Stimulated activated CD4-positive, alpha-beta T cell treated with anti-CD3 and anti-CD28 coated beads, Interleukin-4, amount 100 ng/mL, for 48 hours (primary cell): ENCODE results near the gene RNGTT.
"Not testable (repeated sequence)": the region's sequence is repeated elsewhere in the genome, so short reads cannot be mapped to it uniquely, and the experiment has no call there.

Source experiments
- DNase-seq, 2 donors: peaks; one replicate each; pipeline ENCODE4 v3.0.0-alpha.2; 2020; ENCODE audit warnings: low read depth in 2 of 2

RNGTT gene

DNA sequence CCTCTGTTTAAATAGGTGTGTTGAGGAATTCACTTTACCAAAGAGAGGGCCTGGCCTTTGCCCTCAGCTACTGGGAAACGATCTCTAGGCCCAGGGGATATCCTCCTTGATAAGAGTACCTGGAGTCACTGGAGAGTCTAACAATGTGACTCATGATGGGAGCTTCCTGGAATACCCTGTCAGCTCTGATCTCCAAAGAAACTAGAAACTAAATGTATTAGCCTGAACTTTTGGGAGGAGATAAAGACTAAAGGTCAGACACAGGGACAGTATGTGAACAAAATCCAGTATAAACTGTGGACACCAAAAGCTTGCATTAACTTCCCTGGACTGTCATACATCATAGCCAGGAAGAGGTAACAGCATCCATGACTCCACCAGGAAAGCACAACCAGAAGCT, 148.5 kb downstream of the RNGTT start:
- DNase-seq, result no peak

DNA sequence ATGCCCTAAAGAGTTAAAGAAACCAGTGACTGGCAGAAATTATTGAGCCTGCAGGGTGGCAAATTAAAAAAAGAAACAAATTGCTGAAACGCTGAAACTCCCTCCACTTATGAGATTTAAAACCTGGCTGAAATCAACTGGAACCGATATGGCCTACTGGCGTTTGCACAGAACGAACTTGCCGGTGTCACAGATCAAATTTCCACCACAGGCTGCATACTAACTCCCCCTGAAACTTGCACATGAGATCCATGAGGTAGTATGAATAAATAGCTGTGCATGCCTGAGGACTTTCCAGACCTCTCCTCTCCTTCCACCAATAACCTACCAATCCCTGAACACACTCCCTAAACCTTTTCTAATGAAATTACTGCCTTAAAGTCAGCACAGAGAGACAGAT, 150.4 kb downstream of the RNGTT start:
- no peak for DNase-seq

DNA sequence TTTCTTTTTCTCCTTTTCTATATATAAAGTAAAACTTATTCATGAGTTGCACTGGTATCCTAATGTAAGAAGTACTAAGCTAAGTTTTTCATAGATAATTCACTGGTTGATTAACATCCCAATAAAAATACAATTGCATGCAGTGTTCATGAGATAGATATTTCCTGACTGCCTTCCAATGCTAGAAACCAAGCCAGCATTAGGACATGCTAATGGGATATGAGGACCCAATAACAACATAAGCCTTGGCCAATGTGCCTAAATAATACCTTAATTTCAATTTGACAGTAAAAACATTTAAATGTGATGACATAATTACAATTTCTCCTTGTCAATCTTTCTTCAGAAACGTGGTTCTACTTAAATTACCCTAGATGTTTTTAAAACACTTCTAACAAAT, 152.7 kb downstream of the RNGTT start:
- DNase-seq, result no peak

DNA sequence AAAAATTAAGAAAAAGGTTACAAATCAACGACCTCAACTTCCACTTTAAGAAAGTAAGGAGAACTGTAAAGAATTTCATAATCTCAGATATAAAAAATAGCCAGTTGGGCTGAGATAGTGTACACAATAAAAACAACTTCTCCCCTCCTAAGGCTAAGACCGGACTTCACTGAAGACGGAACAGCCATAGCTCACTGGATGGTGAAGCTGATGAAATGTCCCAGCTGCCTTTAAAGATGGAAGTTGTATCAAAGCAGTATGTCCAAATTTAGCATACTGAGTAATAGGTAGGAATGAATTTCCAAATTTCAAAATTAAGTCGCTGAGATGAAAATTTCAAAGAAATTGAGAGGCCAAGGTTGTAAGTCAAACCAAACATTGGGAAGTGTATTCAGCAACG, 153.3 kb downstream of the RNGTT start:
- no peak for DNase-seq

DNA sequence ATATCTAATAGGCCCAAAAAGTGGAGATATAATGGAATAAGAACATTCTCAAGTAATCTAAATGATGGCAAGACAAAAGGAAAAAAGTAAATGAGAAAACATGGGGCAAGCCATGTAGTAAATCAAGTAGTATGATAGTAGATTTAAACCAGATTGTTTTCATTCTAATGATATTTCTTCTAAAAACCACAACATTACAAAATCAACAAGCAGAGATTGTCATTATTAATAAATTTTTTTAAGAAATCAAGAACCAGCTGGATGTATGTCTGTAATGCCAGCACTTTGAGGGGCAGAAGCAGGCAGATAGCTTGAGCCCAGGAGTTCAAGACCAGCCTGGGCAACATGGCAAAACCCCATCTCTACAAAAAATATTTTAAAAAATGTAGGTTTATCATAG, 155.0 kb downstream of the RNGTT start:
- no peak for DNase-seq

DNA sequence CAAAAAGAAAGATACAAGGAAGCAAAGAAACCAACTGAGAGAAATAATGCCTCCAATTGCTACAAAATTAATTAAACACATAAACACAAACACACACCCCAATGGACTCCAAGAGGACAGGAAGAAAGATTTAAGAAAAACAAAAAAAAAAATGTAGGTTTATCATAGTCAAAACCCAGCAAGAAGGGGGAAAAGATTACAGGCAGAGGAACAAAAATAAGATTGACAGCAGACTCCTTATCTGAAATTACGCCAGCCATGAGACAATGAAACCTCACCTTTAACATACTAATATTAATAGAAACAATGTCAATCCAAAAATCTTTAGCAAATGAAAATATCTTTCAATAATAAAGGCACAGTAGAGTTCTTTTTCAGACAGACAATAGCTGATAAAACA, 155.8 kb downstream of the RNGTT start:
- no peak for DNase-seq

DNA sequence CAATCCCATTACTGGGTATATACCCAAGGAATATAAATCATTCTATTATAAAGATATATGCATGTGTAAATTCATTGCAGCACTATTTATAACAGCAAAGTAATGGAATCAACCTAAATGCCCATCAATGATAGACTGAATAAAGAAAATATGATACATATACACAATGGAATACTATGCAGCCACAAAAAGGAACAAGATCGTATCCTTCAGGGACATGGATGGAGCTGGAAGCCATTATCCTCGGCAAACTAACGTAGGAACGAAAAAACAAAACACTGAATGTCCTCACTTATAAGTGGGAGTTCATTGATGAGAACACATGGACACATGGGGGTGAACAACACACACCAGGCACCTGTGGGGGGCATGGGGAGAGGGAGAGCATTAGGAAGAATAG, 156.7 kb downstream of the RNGTT start:
- no peak for DNase-seq

DNA sequence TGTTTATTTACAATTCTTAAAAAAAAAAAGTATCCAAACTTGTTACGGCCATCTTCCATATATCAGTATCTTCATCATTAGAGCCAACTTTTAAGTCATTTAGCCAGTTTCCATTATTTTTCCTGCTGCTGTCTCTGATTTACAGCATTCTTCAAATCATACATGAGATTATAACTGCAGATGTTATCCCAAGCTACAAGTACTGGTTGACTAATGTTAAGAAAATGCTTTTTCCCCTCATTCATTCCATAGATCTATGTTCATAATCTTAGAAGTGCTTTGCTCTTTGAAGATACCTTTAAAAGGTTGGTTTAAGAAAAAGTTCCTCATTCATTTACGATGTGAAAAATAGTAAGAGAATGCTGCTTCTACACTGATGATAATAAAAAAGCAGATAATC, 158.7 kb downstream of the RNGTT start:
- DNase-seq, result no peak

DNA sequence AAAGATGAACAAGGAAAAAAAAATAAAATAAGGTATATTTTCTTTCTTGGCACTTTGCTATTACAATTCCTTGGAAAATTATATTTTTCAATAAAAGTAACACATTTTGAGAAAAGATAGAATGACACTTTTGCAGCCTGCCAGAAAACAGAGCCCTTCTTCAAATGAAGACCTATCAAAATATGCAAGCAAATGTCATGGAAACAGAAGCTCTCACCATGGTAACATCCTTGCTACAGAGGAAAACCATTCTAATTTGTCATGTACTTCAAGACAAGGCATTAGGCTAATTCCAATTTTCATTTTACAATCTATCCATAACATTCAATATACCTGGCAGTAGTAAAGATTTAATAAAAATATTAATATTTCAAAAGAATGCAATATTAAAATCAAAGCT, 177.9 kb downstream of the RNGTT start:
- no peak for DNase-seq

DNA sequence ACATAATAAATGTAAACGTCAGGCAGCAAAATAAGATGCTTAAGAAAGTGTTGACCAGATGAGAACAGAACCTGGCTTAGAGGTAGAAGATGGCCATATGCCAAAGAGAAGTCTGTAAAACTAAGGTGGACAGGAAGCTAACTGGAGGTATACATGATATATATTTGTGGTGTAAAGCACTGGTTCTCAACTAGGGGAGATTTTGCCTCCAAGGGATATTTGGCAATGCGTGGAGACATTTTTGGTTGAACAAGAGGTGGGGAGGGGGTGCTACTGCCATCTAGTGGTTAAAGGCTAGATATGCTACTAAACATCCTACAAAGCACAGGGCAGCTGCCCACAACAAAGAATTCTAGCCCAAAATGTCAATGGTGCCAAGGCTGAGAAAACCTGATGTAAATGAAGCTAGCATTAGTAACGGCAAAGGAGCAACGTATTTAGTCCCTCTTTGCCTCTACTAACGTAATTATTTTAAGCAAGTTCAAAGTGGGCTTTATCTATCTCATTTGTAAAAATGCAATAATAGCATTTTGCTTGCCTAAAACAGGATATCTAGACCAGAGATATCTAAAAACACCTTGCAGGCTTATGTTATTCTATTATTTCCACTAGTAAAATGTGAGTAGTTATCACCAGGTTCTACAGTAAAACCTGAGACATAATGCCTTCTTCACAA, 182.6 kb downstream of the RNGTT start:
- DNase-seq, result peak; percentile 15 to 25

DNA sequence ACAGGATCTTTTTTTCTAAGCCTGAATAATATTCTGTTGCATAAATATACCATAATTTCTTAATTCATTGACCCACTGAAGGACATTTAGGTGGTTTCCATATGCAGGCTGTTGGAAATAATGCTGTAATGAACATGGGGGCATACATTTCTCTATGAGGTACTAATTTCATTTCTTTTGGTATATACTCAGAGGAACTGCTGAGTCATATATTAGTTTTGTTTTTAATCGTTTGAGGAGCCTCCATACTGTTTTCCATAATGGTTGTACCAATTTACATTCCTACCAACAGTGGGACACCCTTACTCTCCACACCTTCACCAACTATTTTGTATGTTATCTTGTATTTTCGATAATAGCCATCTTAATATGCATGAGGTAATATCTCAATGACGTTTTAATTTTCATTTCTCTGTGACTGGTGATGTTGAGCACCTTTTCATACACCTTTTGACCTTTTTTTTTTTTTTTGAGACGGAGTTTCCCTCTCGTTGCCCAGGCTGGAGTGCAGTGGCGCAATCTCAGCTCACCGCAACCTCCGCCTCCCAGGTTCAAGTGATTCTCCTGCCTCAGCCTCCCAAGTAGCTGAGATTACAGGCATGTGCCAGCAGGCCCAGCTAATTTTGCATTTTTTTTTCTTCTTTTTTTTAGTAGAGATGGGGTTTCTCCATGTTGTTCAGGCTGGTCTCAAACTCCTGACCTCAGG, 187.4 kb downstream of the RNGTT start:
- no peak for DNase-seq

DNA sequence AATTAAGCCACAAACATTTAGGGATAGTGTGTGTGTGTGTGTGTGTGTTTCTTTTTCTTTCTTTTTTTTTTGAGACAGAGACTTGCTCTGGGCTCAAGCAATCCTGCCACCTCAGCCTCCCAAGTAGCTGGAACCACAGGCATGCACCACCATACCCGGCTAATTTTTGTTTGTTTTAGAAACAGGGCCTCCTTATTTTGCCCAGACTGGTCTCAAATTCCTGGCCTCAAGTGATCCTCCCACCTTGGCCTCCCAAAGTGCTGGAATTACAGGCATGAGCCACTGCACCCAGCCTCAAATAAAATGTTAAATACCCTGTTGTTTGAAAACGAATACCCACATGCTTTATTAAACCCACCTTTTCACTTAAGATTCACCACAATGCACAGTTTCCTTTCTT, 195.3 kb downstream of the RNGTT start:
- not testable (repeated sequence) for DNase-seq

DNA sequence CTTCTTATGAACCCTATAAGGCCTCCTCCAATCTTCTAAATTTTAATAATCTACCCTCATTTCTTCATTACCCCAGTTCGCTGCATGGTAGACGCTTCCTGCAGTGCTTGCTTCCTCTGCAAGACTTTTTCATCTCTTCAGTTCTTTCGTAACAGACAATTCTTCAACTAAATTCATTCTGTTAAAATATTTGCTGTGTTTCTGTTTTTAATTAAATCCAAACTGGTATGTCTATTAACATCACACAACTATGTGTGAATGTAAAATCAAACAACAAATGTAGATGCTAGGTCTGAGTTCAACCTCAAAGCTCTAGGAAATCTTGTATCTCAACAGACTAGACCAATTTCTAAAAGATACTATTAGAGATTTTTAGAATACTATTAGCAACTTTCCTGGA, 199.3 kb downstream of the RNGTT start:
- no peak for DNase-seq

DNA sequence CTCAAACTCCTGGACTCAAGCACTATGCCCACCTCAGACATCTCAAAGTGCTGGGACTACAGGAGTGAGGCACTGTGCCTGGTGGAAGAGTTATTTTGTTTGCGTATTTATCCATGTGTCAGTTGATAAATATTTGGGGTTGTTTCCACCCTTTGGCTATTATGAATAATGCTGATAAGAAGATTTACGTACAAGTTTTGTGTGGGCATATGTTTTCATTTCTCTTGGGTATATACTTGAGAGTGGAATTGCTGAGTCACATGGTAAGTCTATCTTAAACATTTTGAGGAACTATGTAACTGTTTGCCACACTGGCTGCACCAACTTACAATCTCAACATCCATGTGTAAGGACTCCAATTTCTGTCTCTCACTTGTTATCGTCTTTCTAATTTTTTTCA, 200.3 kb downstream of the RNGTT start:
- DNase-seq, result no peak

DNA sequence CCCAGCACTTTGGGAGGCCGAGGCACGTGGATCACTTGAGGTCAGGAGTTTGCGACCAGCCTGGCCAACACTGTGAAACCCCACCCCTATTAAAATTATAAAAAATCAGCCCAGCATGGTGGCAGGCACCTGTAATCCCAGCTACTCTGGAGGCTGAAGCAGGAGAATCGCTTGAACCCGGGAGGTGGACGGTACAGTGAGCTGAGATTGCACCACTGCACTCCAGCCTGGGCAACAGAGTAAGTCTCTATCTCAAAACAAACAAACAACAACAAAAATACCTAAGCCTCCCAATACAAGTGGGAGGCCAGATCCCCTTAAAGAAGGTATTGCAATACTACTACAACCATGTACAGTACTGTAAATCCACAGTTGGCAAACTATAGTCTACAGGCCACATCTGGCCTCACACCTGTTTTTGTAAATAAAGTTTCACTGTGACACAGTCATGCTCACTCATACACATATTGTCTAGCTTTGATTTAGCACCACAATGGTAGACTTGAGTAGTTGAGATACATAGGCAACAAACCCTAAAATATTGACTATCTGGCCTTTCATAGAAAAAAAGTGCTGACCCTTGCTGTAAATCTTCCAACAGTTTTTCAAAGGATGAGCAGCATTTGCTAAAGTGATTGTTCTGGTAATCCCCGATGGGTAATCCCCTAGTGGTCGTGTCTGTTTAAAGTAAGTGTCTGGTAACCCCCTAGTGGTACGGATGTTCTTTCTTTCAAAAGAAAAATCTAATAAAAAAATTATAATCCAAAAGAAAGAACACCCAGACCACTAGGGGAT, 202.0 kb downstream of the RNGTT start:
- no peak for DNase-seq

DNA sequence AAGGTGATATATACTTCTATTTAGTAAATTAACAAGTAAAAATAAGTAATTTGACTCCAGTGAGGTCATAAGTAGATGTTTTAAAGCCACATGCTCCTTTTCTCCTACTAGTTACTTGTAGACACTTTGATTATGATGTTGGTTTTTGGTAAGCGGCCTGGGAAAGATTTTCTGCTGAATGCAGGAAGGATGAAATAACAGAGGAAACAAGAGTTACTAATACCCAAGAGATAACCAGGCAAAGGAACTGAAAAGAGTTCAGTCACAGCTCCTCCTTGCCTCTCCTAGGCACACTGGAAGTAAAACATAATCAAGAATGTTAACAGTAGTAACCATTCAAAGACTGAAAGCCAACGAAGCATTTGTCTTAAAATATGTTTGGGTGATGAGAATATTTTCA, 203.3 kb downstream of the RNGTT start:
- DNase-seq, result no peak

DNA sequence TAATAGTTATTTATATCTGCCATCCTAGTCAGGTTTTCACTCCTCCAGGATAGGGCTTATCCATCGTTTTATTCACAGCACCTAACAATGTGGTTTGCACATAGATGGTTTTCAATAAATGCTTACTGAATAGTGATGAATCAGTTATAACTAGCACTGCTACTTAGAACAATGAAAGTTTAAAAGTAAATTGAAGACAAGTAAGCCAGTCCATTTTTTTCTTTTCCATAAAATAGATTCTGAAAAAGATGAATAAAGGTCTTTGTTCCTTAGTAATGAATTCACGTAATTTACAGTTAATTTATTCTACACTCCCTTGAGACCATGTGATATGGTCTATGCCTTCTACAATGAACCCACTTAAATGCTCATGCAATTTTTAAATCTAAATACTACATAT, 212.5 kb downstream of the RNGTT start:
- DNase-seq, result no peak

DNA sequence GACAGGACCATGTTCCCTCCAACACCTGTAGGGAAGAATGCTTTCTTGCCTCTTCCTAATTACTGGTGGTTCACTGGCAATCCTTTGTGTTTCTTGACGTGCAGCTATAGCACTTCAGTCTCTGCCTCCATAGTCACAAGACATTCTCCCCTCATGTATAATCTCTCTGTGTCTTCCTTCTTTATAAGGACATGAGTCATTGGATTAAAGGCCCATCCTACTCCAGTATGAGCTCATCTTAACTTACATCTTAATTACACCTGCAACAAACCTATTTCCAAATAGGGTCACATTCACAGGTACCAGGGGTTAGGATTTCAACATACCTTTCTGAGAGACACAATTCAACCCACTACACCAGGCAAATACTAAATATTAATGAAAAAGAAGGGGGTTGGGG, 213.6 kb downstream of the RNGTT start:
- DNase-seq, result no peak

DNA sequence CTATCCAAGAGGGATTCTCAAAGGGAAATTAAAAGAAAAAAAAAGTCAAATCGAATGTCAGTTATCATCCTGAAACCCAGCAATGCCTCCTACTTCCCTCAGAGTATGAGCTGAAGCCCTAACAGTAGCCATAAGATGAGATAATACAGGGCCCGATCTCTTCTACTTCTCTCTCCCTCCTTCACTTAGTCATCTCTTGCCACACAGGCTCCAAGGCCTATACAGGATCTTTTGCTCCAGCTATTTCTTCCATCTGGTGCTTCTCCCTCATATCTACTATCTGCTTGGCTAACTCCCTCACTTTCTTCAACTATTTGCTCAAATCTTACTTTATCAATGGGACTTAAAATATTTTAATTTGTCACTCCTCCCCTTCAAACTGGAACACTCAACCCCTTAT, 215.3 kb downstream of the RNGTT start:
- DNase-seq, result no peak

DNA sequence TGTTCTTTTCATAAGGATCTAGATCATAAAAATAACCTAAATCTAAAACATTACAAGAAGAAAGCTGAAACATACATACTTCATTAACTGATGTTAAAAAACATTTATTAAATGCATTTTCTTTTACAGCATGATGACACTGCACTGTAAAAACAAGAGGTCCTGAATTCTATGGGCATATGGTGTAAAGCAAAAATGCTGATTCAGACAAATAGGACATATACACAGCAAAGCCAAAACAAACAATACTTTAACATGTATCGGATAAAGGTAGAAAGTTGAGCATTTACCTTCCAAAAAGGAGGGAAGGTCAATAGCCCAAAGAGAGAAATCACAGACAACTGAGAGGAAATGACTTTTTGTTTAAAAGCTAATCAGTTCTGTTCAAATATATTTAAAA, 221.5 kb downstream of the RNGTT start:
- DNase-seq, result no peak

DNA sequence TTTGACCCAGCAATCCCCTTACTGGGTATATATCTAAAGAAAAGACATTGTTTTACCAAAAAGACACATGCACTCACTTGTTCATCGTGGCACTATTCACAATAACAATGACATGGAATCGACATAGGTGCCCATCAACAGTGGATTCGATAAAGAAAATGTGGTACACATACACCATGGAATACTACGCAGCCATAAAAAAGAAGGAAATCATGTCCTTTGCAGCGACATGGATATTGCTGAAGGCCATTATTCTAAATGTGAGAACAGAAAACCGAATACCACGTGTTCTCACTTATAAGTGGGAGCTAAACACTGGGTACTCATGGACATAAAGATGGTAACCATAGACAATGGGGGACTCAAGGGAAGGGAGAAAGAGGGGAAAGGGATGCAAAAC, 222.3 kb downstream of the RNGTT start:
- no peak for DNase-seq

DNA sequence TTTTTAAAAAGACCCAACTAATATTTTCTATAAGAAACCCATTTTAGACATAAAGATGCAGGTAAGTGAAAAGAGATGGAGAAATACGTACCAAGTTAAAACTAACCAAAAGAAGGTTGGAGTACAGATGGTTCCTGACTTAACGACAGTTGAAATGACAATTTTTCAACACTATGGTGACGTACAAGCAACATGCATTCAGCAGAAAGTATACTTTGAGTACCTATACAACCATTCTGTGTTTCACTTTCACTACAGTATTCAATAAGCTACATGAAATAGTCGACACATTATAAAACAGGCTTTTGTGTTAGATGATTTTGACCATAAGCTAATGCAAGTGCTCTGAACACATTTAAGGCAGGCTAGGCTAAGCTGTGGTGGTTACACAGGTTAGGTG, 228.9 kb downstream of the RNGTT start:
- no peak for DNase-seq

DNA sequence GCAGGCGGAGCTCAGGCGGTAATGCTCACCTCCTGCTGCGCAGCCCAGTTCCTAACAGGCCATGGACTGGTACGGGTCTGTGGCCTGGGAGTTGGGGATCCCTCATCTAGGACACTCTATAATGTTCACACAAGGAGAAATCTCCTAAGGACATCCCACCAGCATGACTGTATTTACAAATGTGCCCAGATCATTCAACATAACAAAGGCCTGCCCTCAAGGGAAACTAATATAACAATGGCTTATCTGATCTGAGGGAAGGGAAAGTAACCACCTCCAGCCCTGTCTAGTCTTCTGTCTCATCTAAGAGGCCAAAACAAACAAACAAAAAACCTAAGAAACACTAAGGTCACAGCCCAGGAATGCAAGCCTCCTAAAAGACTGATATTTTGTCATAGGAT, 232.8 kb downstream of the RNGTT start:
- DNase-seq, result no peak
